Naive thymus-derived CD4-positive, alpha-beta T cell (primary cell): ENCODE measurements around the gene RBMXL3. TPM values are rescaled to one million over a fixed set of nuclear protein-coding genes. Genes with fewer than 3 reads are reported as not detected.

ENCODE experiments used
- ATAC-seq: fragments of 150-1000 bp; cut with Tn5 transposase; 2 replicates; pipeline ENCODE4 v1.10.0; 2021; ENCODE audit warnings: mild to moderate bottlenecking, moderate library complexity
- CTCF ChIA-PET: fragments of 350-600 bp; sonication (Branson Sonifier 250); formaldehyde crosslinking; loops from one replicate; lab custom pipeline; 2021; ENCODE audit warnings: antibody characterized with exemption; lab: Charles Lee
- POLR2A ChIA-PET: fragments of 350-600 bp; sonication (Branson Sonifier 250); formaldehyde crosslinking; loops from one replicate; lab custom pipeline; 2021; ENCODE audit warnings: antibody characterized with exemption, inconsistent platforms; lab: Charles Lee
- DNase-seq, 9 donors: peaks; one replicate each; pipeline versions ENCODE4 v3.0.0 to v3.0.0-alpha.2; 2020 to 2022; ENCODE audit warnings: mixed read lengths in 1 of 9
- H3K27ac ChIP-seq: one replicate; pipeline ENCODE4 v1.7.0; 2013; ENCODE audit warnings: mild to moderate bottlenecking, low read depth, low read length, moderate library complexity
- H3K27me3 ChIP-seq, 2 donors: one replicate each; pipeline ENCODE4 v1.7.0; 2013; ENCODE audit warnings: low read length in 2 of 2, mild to moderate bottlenecking in 2 of 2, moderate library complexity in 2 of 2; ENCODE audit not compliant: control insufficient read depth in 2 of 2, insufficient read depth in 2 of 2
- H3K36me3 ChIP-seq, 3 experiments: 1 replicate in 2 of 3; 2 replicates in 1 of 3; pipeline ENCODE4 v1.7.0; 2013; ENCODE audit warnings: low read length in 3 of 3, mild to moderate bottlenecking in 3 of 3, moderate library complexity in 1 of 3; ENCODE audit not compliant: insufficient read depth in 3 of 3, control insufficient read depth in 2 of 3
- H3K4me1 ChIP-seq, 2 donors: one replicate each; pipeline ENCODE4 v1.7.0; 2013; ENCODE audit warnings: low read length in 2 of 2, mild to moderate bottlenecking in 2 of 2, moderate library complexity in 1 of 2; ENCODE audit not compliant: control insufficient read depth in 2 of 2, insufficient read depth in 2 of 2
- H3K4me3 ChIP-seq: 2 replicates; pipeline ENCODE4 v1.7.0; 2013; ENCODE audit warnings: mild to moderate bottlenecking, low read length
- H3K9me3 ChIP-seq, 3 experiments: 1 replicate in 2 of 3; 2 replicates in 1 of 3; pipeline ENCODE4 v1.7.0; 2013; ENCODE audit warnings: low read length in 3 of 3; ENCODE audit not compliant: control insufficient read depth in 2 of 3
- H3K27ac Mint-ChIP-seq, 9 donors: one replicate each; pipeline ENCODE4 v1.8.0; 2020 to 2022; ENCODE audit warnings: mixed read lengths in 9 of 9, mild to moderate bottlenecking in 8 of 9, moderate library complexity in 5 of 9, inconsistent platforms in 2 of 9
- H3K27me3 Mint-ChIP-seq, 5 donors: one replicate each; pipeline ENCODE4 v1.8.0; 2021 to 2022; ENCODE audit warnings: mixed read lengths in 5 of 5, mild to moderate bottlenecking in 1 of 5
- H3K36me3 Mint-ChIP-seq, 5 donors: one replicate each; pipeline ENCODE4 v1.8.0; 2020 to 2022; ENCODE audit warnings: mixed read lengths in 5 of 5, mild to moderate bottlenecking in 3 of 5, inconsistent platforms in 1 of 5
- H3K4me1 Mint-ChIP-seq, 7 donors: one replicate each; pipeline ENCODE4 v1.8.0; 2020 to 2022; ENCODE audit warnings: mixed read lengths in 7 of 7, mild to moderate bottlenecking in 3 of 7, inconsistent platforms in 1 of 7
- H3K4me3 Mint-ChIP-seq, 10 donors: one replicate each; pipeline ENCODE4 v1.8.0; 2020 to 2022; ENCODE audit warnings: mild to moderate bottlenecking in 10 of 10, mixed read lengths in 10 of 10, moderate library complexity in 6 of 10, inconsistent platforms in 2 of 10
- H3K9me3 Mint-ChIP-seq, 11 donors: one replicate each; pipeline ENCODE4 v1.8.0; 2020 to 2022; ENCODE audit warnings: mixed read lengths in 11 of 11, mild to moderate bottlenecking in 4 of 11, inconsistent platforms in 1 of 11, moderate library complexity in 1 of 11
- intact Hi-C, 2 donors: fragments of 100-400 bp; cut with micrococcal nuclease; formaldehyde crosslinking; loops; one replicate each; pipeline ENCODE4 v1.15.1; 2023
- polyA plus RNA-seq, 2 donors: library from polyadenylated mRNA; unstranded; fragments of 300-500 nt; fragmentation: Illumina TruSeq; gene quantifications; one replicate each; pipeline ENCODE4 v1.2.3, GENCODE V29; 2021
- total RNA-seq, 6 experiments: library from RNA in 5 of 6; stranded (reverse) in 5 of 6; gene quantifications; 1 replicate in 5 of 6; 2 replicates in 1 of 6; pipeline ENCODE4 v1.2.3 and lab custom pipeline; 2021 to 2026

RBMXL3 gene
- not detected for total RNA-seq
- polyA plus RNA-seq: not detected
- not detected for total RNA-seq (lab: John Stamatoyannopoulos, UW)

GRCh38 chrX:115189110-115189509 is at the start of gene RBMXL3:
Gene RBMXL3 (plus strand): TSS chrX:115189410. CDS start chrX:115189442, 32 bp downstream.
- ATAC-seq (no peak), DNase-seq (no peak)
- no peak within 1 kb of the TSS for H3K4me3 Mint-ChIP-seq
- CTCF ChIA-PET: no interaction called here
- Histone ChIP-seq H3K27me3 (no peaks in the 10 kb centered on the region), H3K4me1 (no peaks in the 10 kb centered on the region), H3K4me3 (no peak within 1 kb of the TSS), H3K36me3 (no peaks in the 10 kb centered on the region), H3K9me3 (no peaks in the 10 kb centered on the region), H3K27ac (no peak within 1 kb of the TSS)
- intact Hi-C loops: no loop called here
- no peaks in the 10 kb centered on the region for H3K27me3 Mint-ChIP-seq
- H3K9me3 Mint-ChIP-seq: peaks cover 0 to 5% (median 0%) of the 10 kb centered on the region in 11 donors
- no peaks in the 10 kb centered on the region for H3K36me3 Mint-ChIP-seq
- no peak within 1 kb of the TSS for H3K27ac Mint-ChIP-seq
- H3K4me1 Mint-ChIP-seq: no peaks in the 10 kb centered on the region
- POLR2A ChIA-PET: no interaction called here

- no peak overlapping the region for H3K4me3 Mint-ChIP-seq
- H3K36me3 Mint-ChIP-seq: no peaks in the 10 kb centered on the region
- Histone ChIP-seq H3K4me1 (no peaks in the 10 kb centered on the region), H3K36me3 (no peaks in the 10 kb centered on the region), H3K27me3 (no peaks in the 10 kb centered on the region), H3K4me3 (no peak overlapping the region), H3K9me3 (no peaks in the 10 kb centered on the region), H3K27ac (no peak overlapping the region)
- intact Hi-C loops: no loop called here
- DNase-seq (no peak), ATAC-seq (no peak)
- peaks cover 0 to 6% (median 3%) of the 10 kb centered on the region in 11 donors for H3K9me3 Mint-ChIP-seq
- no peak overlapping the region for H3K27ac Mint-ChIP-seq
- ChIA-PET POLR2A (no interaction called here), CTCF (no interaction called here)
- H3K4me1 Mint-ChIP-seq: no peaks in the 10 kb centered on the region
- no peaks in the 10 kb centered on the region for H3K27me3 Mint-ChIP-seq
Measured at GRCh38 chrX:115142057-115142456, 47.2 kb upstream of the RBMXL3 start.

- no peaks in the 10 kb centered on the region for H3K4me1 ChIP-seq
- H3K27ac ChIP-seq: no peak overlapping the region
- H3K4me3 ChIP-seq: no peak overlapping the region
- no peaks in the 10 kb centered on the region for H3K27me3 ChIP-seq
- no peaks in the 10 kb centered on the region for H3K36me3 ChIP-seq
- no peak overlapping the region for H3K27ac Mint-ChIP-seq
- POLR2A ChIA-PET: no interaction called here
- DNase-seq: no peak
- no peaks in the 10 kb centered on the region for H3K36me3 Mint-ChIP-seq
- H3K4me1 Mint-ChIP-seq: no peaks in the 10 kb centered on the region
- no peaks in the 10 kb centered on the region for H3K27me3 Mint-ChIP-seq
- intact Hi-C loops: loop anchor here in 1 of 2 donors (2.0 kb wide), 1 partner anchor 536 kb away; no protein-coding TSS in a partner anchor
- H3K9me3 Mint-ChIP-seq: peaks cover 0 to 5% (median 0%) of the 10 kb centered on the region in 11 donors
- H3K9me3 ChIP-seq: no peaks in the 10 kb centered on the region
- ATAC-seq: no peak
- CTCF ChIA-PET: no interaction called here
- H3K4me3 Mint-ChIP-seq: no peak overlapping the region
Measured at GRCh38 chrX:115147220-115147619, 42.0 kb upstream of the RBMXL3 start.

GRCh38 chrX:115173181-115173580 is 16.0 kb upstream of the RBMXL3 start:
- no peak for DNase-seq
- no peak overlapping the region for H3K27ac Mint-ChIP-seq
- Histone ChIP-seq H3K4me1 (no peaks in the 10 kb centered on the region), H3K9me3 (no peaks in the 10 kb centered on the region), H3K27ac (no peak overlapping the region), H3K27me3 (no peaks in the 10 kb centered on the region), H3K4me3 (no peak overlapping the region), H3K36me3 (no peaks in the 10 kb centered on the region)
- no peaks in the 10 kb centered on the region for H3K36me3 Mint-ChIP-seq
- CTCF ChIA-PET: no interaction called here
- H3K9me3 Mint-ChIP-seq: peaks cover 0 to 3% (median 0%) of the 10 kb centered on the region in 11 donors
- no peak overlapping the region for H3K4me3 Mint-ChIP-seq
- intact Hi-C loops: no loop called here
- ATAC-seq: no peak
- POLR2A ChIA-PET: no interaction called here
- no peaks in the 10 kb centered on the region for H3K4me1 Mint-ChIP-seq
- no peaks in the 10 kb centered on the region for H3K27me3 Mint-ChIP-seq

GRCh38 chrX:115174548-115174947 is 14.7 kb upstream of the RBMXL3 start:
- no peaks in the 10 kb centered on the region for H3K36me3 ChIP-seq
- no peaks in the 10 kb centered on the region for H3K36me3 Mint-ChIP-seq
- H3K4me1 ChIP-seq: no peaks in the 10 kb centered on the region
- no peaks in the 10 kb centered on the region for H3K9me3 ChIP-seq
- H3K4me3 Mint-ChIP-seq: no peak overlapping the region
- CTCF ChIA-PET: no interaction called here
- POLR2A ChIA-PET: no interaction called here
- no peak overlapping the region for H3K4me3 ChIP-seq
- ATAC-seq: no peak
- intact Hi-C loops: no loop called here
- H3K27ac Mint-ChIP-seq: no peak overlapping the region
- H3K27ac ChIP-seq: no peak overlapping the region
- no peaks in the 10 kb centered on the region for H3K27me3 ChIP-seq
- H3K4me1 Mint-ChIP-seq: no peaks in the 10 kb centered on the region
- no peaks in the 10 kb centered on the region for H3K27me3 Mint-ChIP-seq
- no peak for DNase-seq
- no peaks in the 10 kb centered on the region for H3K9me3 Mint-ChIP-seq

- no peaks in the 10 kb centered on the region for H3K27me3 Mint-ChIP-seq
- Histone ChIP-seq H3K4me1 (no peaks in the 10 kb centered on the region), H3K36me3 (no peaks in the 10 kb centered on the region), H3K4me3 (no peak overlapping the region), H3K27ac (no peak overlapping the region), H3K9me3 (no peaks in the 10 kb centered on the region), H3K27me3 (no peaks in the 10 kb centered on the region)
- CTCF ChIA-PET: no interaction called here
- POLR2A ChIA-PET: no interaction called here
- ATAC-seq (no peak), DNase-seq (no peak)
- H3K4me3 Mint-ChIP-seq: no peak overlapping the region
- intact Hi-C loops: no loop called here
- H3K27ac Mint-ChIP-seq: no peak overlapping the region
- H3K36me3 Mint-ChIP-seq: no peaks in the 10 kb centered on the region
- H3K9me3 Mint-ChIP-seq: peaks cover 0 to 1% (median 0%) of the 10 kb centered on the region in 11 donors
- no peaks in the 10 kb centered on the region for H3K4me1 Mint-ChIP-seq
Measured at GRCh38 chrX:115177932-115178331, 11.3 kb upstream of the RBMXL3 start.

GRCh38 chrX:115178473-115178872 is 10.7 kb upstream of the RBMXL3 start:
- no peak for ATAC-seq
- Histone ChIP-seq H3K9me3 (no peaks in the 10 kb centered on the region), H3K27me3 (no peaks in the 10 kb centered on the region), H3K36me3 (no peaks in the 10 kb centered on the region), H3K4me3 (no peak overlapping the region), H3K4me1 (no peaks in the 10 kb centered on the region), H3K27ac (no peak overlapping the region)
- no peak for DNase-seq
- no peak overlapping the region for H3K4me3 Mint-ChIP-seq
- intact Hi-C loops: no loop called here
- CTCF ChIA-PET: no interaction called here
- no peak overlapping the region for H3K27ac Mint-ChIP-seq
- H3K4me1 Mint-ChIP-seq: no peaks in the 10 kb centered on the region
- POLR2A ChIA-PET: no interaction called here
- no peaks in the 10 kb centered on the region for H3K27me3 Mint-ChIP-seq
- H3K36me3 Mint-ChIP-seq: no peaks in the 10 kb centered on the region
- peaks cover 0 to 1% (median 0%) of the 10 kb centered on the region in 11 donors for H3K9me3 Mint-ChIP-seq
